Measurements from ENCODE around the gene LILRB1. TPM values are rescaled to one million over a fixed set of nuclear protein-coding genes. Genes with fewer than 3 reads are reported as not detected.
"Not testable (repeated sequence)": the region's sequence is repeated elsewhere in the genome, so short reads cannot be mapped to it uniquely, and the experiment has no call there.

The LILRB1 gene
- total and polyA plus RNA-seq, 7 donors = 1.8 to 11.7 (median 3.9) TPM

- H3K36me3 ChIP-seq = no peaks in the 10 kb centered on the region
- H3K4me3 ChIP-seq = no peak overlapping the region
- no peak overlapping the region for H3K27ac ChIP-seq
- H3K9me3 ChIP-seq = peaks cover 0 to 4% (median 0%) of the 10 kb centered on the region in 4 donors
- TF ChIP-seq, protein P1, sequence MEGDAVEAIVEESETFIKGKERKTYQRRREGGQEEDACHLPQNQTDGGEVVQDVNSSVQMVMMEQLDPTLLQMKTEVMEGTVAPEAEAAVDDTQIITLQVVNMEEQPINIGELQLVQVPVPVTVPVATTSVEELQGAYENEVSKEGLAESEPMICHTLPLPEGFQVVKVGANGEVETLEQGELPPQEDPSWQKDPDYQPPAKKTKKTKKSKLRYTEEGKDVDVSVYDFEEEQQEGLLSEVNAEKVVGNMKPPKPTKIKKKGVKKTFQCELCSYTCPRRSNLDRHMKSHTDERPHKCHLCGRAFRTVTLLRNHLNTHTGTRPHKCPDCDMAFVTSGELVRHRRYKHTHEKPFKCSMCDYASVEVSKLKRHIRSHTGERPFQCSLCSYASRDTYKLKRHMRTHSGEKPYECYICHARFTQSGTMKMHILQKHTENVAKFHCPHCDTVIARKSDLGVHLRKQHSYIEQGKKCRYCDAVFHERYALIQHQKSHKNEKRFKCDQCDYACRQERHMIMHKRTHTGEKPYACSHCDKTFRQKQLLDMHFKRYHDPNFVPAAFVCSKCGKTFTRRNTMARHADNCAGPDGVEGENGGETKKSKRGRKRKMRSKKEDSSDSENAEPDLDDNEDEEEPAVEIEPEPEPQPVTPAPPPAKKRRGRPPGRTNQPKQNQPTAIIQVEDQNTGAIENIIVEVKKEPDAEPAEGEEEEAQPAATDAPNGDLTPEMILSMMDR (IDR thresholded peaks at IDR 0.05) = no peak
- TF ChIP-seq POLR2AphosphoS5 (IDR thresholded peaks at IDR 0.05) = no peak
- no peak for TF ChIP-seq POLR2A (IDR thresholded peaks at IDR 0.05)
- TF ChIP-seq EP300 (IDR thresholded peaks at IDR 0.05) = no peak
- intact Hi-C loops (cut with DNase I) = no loop called here
- no peak for DNase-seq
- no peaks in the 10 kb centered on the region for H3K4me1 ChIP-seq
- WGBS, 2 donors = 77 to 84% methylated on average over 8 of the region's 8 CpGs
- H3K27me3 ChIP-seq = no peaks in the 10 kb centered on the region
These were observed 3.5 kb upstream of the LILRB1 start for GRCh38 chr19:54626757-54627156.

DNA sequence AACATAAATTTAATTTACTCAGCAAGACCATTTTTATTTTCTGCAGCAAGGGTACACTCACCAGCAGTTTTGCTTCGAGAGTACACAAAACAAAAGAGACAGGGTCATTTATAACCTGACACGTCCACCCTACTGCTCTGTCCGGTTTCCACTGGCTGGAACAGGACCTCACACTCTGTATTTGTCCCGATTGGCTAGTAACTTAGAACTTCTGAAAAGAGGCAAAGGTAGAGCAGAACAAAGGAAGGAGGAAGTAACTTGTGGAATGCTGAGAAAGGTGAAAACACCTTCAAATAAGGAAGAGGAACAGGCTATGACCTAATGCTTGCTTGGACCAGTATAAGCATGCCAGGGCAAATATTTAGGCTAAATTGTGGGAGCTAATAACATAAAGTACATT, 2.4 kb upstream of the LILRB1 start:
- H3K9me3 ChIP-seq; DNase-seq; intact Hi-C loops (cut with DNase I); H3K27ac ChIP-seq; H3K36me3 ChIP-seq; H3K4me3 ChIP-seq; H3K27me3 ChIP-seq; H3K4me1 ChIP-seq: not testable (repeated sequence)
- 39 to 66% methylated on average over 4 of the region's 4 CpGs for WGBS, 2 donors

GRCh38 chr19:54630782-54631181, 498 bp downstream of the LILRB1 start:
- Histone ChIP-seq H3K27ac (no peak overlapping the region), H3K36me3 (no peaks in the 10 kb centered on the region), H3K4me1 (no peaks in the 10 kb centered on the region), H3K27me3 (peaks cover 0 to 6% (median 6%) of the 10 kb centered on the region in 3 donors), H3K4me3 (peak overlapping the region in 1 of 4 donors; percentile 17), H3K9me3 (peaks cover 0 to 4% (median 0%) of the 10 kb centered on the region in 4 donors)
- TF ChIP-seq POLR2AphosphoS5 (IDR thresholded peaks at IDR 0.05) (no peak), POLR2A (IDR thresholded peaks at IDR 0.05) (no peak), EP300 (IDR thresholded peaks at IDR 0.05) (no peak)
- TF ChIP-seq, protein P1 (IDR thresholded peaks at IDR 0.05) = no peak
- intact Hi-C loops (cut with DNase I) = no loop called here
- WGBS, 2 donors = 55 to 57% methylated on average over 6 of the region's 6 CpGs
- DNase-seq = no peak

DNA sequence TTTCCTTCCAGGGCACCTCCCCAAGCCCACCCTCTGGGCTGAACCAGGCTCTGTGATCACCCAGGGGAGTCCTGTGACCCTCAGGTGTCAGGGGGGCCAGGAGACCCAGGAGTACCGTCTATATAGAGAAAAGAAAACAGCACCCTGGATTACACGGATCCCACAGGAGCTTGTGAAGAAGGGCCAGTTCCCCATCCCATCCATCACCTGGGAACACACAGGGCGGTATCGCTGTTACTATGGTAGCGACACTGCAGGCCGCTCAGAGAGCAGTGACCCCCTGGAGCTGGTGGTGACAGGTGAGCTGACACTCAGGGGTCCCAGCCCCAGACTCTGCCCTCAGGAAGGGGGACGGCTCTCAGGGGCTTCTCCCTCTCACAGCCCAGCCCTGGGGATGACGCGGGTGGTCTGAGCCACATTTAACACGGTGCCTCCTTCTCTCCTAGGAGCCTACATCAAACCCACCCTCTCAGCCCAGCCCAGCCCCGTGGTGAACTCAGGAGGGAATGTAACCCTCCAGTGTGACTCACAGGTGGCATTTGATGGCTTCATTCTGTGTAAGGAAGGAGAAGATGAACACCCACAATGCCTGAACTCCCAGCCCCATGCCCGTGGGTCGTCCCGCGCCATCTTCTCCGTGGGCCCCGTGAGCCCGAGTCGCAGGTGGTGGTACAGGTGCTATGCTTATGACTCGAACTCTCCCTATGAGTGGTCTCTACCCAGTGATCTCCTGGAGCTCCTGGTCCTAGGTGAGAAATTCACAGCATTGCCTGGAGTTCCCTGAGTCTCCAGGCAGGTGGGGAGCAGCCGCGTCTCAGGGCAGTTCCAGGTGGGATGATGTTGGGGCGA, 1.4 kb downstream of the LILRB1 start:
- H3K4me3 ChIP-seq; H3K36me3 ChIP-seq; H3K9me3 ChIP-seq; H3K27me3 ChIP-seq; H3K4me1 ChIP-seq; intact Hi-C loops (cut with DNase I); H3K27ac ChIP-seq; DNase-seq: not testable (repeated sequence)
- WGBS, 2 donors = 77 to 82% methylated on average over 23 of the region's 23 CpGs

DNA sequence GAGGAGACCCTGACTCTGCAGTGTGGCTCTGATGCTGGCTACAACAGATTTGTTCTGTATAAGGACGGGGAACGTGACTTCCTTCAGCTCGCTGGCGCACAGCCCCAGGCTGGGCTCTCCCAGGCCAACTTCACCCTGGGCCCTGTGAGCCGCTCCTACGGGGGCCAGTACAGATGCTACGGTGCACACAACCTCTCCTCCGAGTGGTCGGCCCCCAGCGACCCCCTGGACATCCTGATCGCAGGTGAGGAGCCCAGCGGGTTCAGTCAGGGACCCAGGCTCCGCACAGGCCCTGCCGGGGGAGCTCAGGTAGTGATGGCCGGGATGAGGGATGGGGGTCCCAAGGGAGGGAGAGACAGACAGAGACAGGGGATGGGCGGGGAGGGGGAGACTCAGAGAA, 2.2 kb downstream of the LILRB1 start:
- H3K27ac ChIP-seq; H3K36me3 ChIP-seq; H3K4me1 ChIP-seq; intact Hi-C loops (cut with DNase I); H3K27me3 ChIP-seq; H3K9me3 ChIP-seq; H3K4me3 ChIP-seq; DNase-seq: not testable (repeated sequence)
- 76 to 83% methylated on average over 16 of the region's 16 CpGs for WGBS, 2 donors

DNA sequence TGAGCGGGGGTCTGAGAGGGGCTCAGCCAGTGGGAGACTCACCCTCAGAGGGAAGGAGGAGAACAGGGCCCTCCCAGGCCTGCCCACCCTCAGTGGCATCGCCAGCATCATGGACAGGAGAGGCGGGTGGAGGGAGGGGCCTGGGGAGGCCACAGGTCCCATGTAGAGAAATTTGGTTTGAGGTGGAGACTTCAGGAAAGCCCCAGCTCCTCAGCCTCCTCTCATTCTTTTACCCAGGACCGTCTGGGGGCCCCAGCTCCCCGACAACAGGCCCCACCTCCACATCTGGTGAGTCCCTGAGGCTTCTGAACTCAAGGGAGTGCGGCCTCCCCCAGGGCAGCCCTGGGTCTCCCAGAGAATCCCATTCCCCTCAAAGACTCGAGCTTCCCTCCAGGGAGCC, 3.1 kb downstream of the LILRB1 start:
- Histone ChIP-seq H3K36me3 (no peaks in the 10 kb centered on the region), H3K9me3 (no peaks in the 10 kb centered on the region), H3K4me1 (no peaks in the 10 kb centered on the region), H3K27ac (no peak overlapping the region), H3K27me3 (peaks cover 0 to 6% (median 6%) of the 10 kb centered on the region in 3 donors), H3K4me3 (no peak overlapping the region)
- TF ChIP-seq, protein P1 (IDR thresholded peaks at IDR 0.05) = no peak
- TF ChIP-seq EP300 (IDR thresholded peaks at IDR 0.05) (no peak), POLR2A (IDR thresholded peaks at IDR 0.05) (no peak), POLR2AphosphoS5 (IDR thresholded peaks at IDR 0.05) (no peak)
- intact Hi-C loops (cut with DNase I) = no loop called here
- 61 to 67% methylated on average over 7 of the region's 7 CpGs for WGBS, 2 donors
- DNase-seq = no peak

GRCh38 chr19:54636081-54636480, 5.8 kb downstream of the LILRB1 start:
- H3K4me3 ChIP-seq; H3K27me3 ChIP-seq; H3K4me1 ChIP-seq; H3K27ac ChIP-seq; intact Hi-C loops (cut with DNase I); H3K36me3 ChIP-seq; H3K9me3 ChIP-seq; DNase-seq: not testable (repeated sequence)
- WGBS, 2 donors = 35 to 37% methylated on average over 12 of the region's 12 CpGs
